Cardiac fibroblast (primary cell): Measurements from ENCODE around the gene MYLK4.

ENCODE experiments used
- DNase-seq, 2 donors: peaks; one replicate each; pipeline versions ENCODE4 v3.0.0 to v3.0.0-alpha.2; 2010; ENCODE audit warnings: low read depth in 2 of 2
- H3K4me3 ChIP-seq, 2 donors: replicated peaks in 1 of 2; 1 replicate in 1 of 2; 2 replicates in 1 of 2; pipeline ENCODE4 v1.5.1; 2011; ENCODE audit warnings: low read depth in 2 of 2, low read length in 2 of 2, mild to moderate bottlenecking in 2 of 2, moderate library complexity in 1 of 2
- TF ChIP-seq, protein P1 (sequence below): IDR thresholded peaks from one replicate; pipeline ENCODE4 v1.5.1; 2011; ENCODE audit warnings: low read depth, mild to moderate bottlenecking, low read length, inconsistent platforms

The MYLK4 gene

DNA sequence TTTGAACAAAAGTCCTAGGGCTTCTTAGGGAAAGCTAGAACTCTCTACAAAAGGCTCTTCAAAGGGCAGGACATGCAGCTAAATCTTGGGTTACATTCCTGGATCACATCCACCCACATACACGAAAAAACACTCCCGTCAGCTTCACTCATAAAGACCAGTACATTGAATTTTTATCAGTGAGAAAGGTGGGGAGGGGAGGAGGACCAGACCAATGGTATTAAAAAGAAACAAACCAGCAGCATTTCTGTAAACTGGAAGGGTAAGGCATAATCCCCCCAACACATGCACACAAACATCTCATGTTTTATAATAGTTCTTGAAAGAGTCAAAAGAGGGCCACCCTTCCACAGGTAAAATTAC is 31.6 kb downstream of the MYLK4 start:
- peak; percentile 23 to 67 for DNase-seq
- TF ChIP-seq, protein P1, sequence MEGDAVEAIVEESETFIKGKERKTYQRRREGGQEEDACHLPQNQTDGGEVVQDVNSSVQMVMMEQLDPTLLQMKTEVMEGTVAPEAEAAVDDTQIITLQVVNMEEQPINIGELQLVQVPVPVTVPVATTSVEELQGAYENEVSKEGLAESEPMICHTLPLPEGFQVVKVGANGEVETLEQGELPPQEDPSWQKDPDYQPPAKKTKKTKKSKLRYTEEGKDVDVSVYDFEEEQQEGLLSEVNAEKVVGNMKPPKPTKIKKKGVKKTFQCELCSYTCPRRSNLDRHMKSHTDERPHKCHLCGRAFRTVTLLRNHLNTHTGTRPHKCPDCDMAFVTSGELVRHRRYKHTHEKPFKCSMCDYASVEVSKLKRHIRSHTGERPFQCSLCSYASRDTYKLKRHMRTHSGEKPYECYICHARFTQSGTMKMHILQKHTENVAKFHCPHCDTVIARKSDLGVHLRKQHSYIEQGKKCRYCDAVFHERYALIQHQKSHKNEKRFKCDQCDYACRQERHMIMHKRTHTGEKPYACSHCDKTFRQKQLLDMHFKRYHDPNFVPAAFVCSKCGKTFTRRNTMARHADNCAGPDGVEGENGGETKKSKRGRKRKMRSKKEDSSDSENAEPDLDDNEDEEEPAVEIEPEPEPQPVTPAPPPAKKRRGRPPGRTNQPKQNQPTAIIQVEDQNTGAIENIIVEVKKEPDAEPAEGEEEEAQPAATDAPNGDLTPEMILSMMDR, result no peak
- no peak overlapping the region for H3K4me3 ChIP-seq

DNA sequence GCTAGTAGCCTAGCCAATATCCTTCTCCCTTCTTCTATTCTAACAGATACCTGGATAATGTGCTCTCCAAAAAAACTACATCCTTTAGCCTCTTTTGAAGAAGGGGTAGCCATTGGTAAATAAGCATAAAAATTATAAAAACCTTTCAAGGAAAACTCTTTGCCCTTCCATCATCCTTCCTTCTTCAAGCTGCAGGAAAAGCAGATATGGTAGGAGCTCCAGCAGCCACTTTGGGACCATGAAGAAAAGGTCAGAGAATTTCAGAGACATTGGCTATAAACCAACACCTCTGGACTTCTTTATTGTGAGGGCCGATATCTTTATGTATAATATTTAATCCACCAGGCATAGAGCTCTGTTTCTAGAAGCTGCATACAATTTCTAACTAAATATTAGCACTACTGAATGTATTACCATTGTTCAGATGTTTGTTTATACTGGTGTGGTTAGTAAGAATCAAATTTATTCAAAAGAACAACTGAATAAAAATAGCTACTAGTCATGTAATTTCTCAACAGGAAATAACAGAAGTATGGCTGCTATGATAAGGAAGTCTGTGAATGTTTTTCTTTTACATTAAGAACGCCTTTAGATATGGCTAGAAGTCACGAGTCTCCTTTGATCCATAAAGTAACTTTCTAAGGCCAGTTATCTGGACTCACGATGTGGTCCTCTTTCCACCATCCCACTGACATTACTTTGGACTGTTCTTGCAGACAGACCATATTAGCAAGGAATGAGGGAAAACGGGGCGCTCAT is 32.2 kb downstream of the MYLK4 start:
- peak; percentile 51 to 55 for DNase-seq

DNA sequence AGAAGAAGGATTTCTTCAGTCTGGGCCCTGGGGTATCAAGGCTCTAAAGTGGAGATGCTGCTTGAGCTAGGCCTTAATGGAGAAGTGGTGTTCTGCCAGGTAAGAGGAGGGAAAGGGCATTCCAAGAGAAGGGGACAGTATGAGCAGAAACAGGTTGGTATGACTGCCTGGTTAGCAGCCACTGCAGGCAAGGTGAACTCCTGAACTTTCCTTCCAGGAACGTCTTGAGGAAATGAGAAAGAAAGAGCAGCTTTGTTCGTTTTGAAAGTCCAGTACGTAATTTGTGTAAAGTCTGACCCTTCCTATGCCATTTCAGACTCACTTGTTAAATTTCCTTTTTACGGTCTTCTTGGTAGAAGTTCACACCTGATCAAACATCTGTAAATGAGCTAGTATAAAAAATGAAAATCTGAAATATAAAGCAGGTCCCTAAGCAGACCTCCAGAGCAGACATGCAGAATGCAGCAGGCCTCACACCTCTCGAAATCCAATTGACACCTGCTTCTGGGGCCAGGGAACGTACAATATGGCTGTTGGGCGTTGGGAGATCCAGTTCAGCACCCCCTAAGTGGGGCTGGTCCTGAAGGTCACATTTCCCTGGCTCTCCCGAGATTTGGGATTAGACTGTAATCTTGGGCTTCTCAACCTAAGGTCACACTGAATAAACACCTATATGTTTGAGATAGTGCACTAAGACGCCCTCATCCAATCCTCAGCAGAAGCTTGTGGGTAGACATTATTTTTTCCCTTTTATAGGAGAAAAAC is 33.6 kb downstream of the MYLK4 start:
- no peak for DNase-seq
- H3K4me3 ChIP-seq, result no peak overlapping the region

More for the DNA sequence above, 32.2 kb downstream of the MYLK4 start:
- TF ChIP-seq, protein P1, result no peak
- H3K4me3 ChIP-seq, result no peak overlapping the region

DNA sequence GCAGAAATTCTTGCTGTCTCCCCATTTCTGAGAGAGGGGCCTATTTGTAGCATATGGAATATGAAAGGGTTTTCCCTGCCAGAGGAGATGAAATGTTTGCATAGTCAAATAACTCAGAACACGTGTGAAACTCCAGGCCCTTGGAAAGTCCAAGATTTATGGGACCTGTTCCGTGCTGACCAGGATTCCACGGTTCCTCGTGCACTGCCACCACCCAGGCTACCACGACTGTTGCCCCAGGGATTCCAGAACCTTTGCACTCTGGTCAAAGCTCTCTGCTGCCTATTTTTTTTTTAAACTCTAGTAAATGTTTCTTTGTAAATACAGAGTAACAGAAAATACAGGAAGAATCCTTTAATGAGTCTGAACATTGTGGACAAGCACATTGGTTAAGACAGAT is 35.0 kb downstream of the MYLK4 start:
- H3K4me3 ChIP-seq, result no peak overlapping the region
- TF ChIP-seq, protein P1, result no peak
- DNase-seq, result no peak

More for the DNA sequence above, 33.6 kb downstream of the MYLK4 start:
- TF ChIP-seq, protein P1, result no peak

DNA sequence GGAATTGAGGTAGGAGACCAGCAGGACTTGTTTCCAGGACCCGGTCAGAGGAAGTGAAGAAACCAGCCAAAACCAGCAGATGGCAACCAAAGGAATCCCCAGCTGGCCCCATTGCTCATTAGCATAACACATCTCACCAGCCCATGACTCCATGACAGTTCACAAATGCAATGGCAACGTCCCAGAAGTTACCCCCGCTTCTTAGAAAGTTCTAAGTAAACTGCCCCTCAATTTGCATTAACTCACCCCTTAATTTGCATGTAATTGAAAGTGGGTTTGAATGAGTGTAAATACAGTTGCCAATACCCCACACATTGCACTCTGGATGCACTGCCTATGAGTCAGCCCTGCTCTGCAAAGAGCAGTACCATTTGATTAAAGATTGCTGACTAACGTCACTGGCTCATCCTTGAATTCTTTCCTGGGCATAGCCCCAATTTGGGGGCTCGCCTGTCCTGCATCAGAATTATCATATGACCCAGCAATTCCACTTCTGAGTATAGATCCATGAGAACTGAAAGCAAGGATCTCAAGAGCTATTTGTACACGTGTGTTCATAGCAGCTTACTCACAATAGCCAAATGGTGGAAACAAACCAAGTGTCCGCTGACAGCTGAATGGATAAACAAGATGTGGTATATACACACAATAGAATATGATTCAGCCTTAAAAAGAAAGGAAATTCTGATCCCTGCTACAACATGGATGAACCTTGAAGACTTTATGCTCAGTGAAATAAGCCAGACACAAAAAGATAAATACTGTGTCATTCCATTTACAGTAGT is 36.4 kb downstream of the MYLK4 start:
- TF ChIP-seq, protein P1, result peak; percentile 28
- peak; percentile 92 to 96 for DNase-seq
- H3K4me3 ChIP-seq, result no peak overlapping the region

DNA sequence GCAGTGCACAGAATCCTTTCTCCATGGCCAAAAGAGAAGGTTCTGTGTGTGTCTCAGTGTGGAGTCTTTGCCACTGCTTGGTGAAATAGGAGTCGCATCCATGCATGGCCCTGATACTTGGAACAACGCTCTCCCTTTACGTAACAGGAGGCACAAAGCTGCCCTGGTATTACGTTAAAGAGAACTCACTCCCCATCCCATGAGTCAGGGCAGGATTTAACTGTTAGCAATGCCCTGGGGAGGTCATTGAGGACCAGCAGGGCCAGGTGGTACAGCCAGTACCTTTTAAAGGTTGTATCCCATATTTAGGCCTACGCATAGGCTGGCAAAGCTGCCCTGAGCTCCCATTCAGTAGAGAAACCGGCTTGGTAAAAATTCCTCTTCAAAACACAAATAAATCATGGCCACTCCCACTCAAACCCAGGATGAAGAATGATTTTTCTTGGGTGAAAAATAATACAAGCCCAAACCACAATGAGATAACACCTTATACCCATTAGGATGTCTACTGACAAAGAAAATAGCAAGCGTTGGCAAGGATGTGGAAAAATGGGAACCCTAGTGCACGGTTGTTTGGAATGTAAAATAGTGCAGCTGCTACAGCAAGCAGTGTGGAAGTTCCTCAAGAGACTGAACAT is 37.1 kb downstream of the MYLK4 start:
- TF ChIP-seq, protein P1, result no peak
- peak; percentile 55 to 61 for DNase-seq

More for the DNA sequence above, 37.1 kb downstream of the MYLK4 start:
- no peak overlapping the region for H3K4me3 ChIP-seq
